Measurements from ENCODE around the gene PPIL4. TPM values are rescaled to one million over a fixed set of nuclear protein-coding genes. Genes with fewer than 3 reads are reported as not detected.
A peak's percentile ranks its signal among the peaks of the same experiment; 100 is the strongest.

The PPIL4 gene, protein sequence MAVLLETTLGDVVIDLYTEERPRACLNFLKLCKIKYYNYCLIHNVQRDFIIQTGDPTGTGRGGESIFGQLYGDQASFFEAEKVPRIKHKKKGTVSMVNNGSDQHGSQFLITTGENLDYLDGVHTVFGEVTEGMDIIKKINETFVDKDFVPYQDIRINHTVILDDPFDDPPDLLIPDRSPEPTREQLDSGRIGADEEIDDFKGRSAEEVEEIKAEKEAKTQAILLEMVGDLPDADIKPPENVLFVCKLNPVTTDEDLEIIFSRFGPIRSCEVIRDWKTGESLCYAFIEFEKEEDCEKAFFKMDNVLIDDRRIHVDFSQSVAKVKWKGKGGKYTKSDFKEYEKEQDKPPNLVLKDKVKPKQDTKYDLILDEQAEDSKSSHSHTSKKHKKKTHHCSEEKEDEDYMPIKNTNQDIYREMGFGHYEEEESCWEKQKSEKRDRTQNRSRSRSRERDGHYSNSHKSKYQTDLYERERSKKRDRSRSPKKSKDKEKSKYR
- total RNA-seq (2014; rRNA removed; shearing (Covaris generic)) (29.7 and 35.1 TPM in 2 replicates), polyA plus RNA-seq (2016; fragmentation: Nextera tagmentation; extraction: Ambion mirVana) (35.3 and 47.3 TPM in 2 replicates)
- long read RNA-seq, transcript PPIL4-201 (13 exons, 2,232 nt), result major isoform, 17 of 26 reads
- long read RNA-seq, partial matches to known transcripts, result 7 of 26 reads
- long read RNA-seq, other reads (novel, unspliced or antisense), result 2 of 26 reads

- Histone ChIP-seq H3K79me2 (replicated peaks; ENCODE audit: insufficient read depth) (peaks cover 46% of the 10 kb centered on the region), H3K27ac (ENCODE audit: low read depth) (peak within 1 kb of the TSS; percentile 100), H2AFZ (peak within 1 kb of the TSS; percentile 99), H3K36me3 (ENCODE audit: insufficient read depth) (peaks cover 1% of the 10 kb centered on the region; the same call in 1 of the 2 replicates), H3K4me1 (ENCODE audit: insufficient read depth) (peaks cover 7% of the 10 kb centered on the region; the same call in 1 of the 2 replicates), H3K4me2 (peak within 1 kb of the TSS; percentile 99), H4K20me1 (replicated peaks; ENCODE audit: insufficient read depth) (peaks cover 22% of the 10 kb centered on the region; the same call in 1 of the 2 replicates), H3K9me2 (ENCODE audit: insufficient read depth) (no peaks in the 10 kb centered on the region), H3K4me3 (peak within 1 kb of the TSS; percentile 100), H3K27me3 (ENCODE audit: insufficient read depth) (no peaks in the 10 kb centered on the region), H3F3A (replicated peaks; ENCODE audit: low read depth) (peaks cover 10% of the 10 kb centered on the region)
- Mint-ChIP-seq H3K27ac (peak within 1 kb of the TSS; percentile 99), H3K27me3 (ENCODE audit: insufficient read depth, low read depth, poor library complexity) (peaks cover 14% of the 10 kb centered on the region), H3K36me3 (ENCODE audit: low read depth) (no peaks in the 10 kb centered on the region), H3K4me3 (peak within 1 kb of the TSS; percentile 98), H3K4me1 (peaks cover 9% of the 10 kb centered on the region), H3K9me3 (no peaks in the 10 kb centered on the region; the same call in 1 of the 3 replicates)
- ATAC-seq, result peak; percentile 92
- peak; percentile 96 for DNase-seq (ENCODE audit: low spot score)
- TF ChIP-seq, protein P1, sequence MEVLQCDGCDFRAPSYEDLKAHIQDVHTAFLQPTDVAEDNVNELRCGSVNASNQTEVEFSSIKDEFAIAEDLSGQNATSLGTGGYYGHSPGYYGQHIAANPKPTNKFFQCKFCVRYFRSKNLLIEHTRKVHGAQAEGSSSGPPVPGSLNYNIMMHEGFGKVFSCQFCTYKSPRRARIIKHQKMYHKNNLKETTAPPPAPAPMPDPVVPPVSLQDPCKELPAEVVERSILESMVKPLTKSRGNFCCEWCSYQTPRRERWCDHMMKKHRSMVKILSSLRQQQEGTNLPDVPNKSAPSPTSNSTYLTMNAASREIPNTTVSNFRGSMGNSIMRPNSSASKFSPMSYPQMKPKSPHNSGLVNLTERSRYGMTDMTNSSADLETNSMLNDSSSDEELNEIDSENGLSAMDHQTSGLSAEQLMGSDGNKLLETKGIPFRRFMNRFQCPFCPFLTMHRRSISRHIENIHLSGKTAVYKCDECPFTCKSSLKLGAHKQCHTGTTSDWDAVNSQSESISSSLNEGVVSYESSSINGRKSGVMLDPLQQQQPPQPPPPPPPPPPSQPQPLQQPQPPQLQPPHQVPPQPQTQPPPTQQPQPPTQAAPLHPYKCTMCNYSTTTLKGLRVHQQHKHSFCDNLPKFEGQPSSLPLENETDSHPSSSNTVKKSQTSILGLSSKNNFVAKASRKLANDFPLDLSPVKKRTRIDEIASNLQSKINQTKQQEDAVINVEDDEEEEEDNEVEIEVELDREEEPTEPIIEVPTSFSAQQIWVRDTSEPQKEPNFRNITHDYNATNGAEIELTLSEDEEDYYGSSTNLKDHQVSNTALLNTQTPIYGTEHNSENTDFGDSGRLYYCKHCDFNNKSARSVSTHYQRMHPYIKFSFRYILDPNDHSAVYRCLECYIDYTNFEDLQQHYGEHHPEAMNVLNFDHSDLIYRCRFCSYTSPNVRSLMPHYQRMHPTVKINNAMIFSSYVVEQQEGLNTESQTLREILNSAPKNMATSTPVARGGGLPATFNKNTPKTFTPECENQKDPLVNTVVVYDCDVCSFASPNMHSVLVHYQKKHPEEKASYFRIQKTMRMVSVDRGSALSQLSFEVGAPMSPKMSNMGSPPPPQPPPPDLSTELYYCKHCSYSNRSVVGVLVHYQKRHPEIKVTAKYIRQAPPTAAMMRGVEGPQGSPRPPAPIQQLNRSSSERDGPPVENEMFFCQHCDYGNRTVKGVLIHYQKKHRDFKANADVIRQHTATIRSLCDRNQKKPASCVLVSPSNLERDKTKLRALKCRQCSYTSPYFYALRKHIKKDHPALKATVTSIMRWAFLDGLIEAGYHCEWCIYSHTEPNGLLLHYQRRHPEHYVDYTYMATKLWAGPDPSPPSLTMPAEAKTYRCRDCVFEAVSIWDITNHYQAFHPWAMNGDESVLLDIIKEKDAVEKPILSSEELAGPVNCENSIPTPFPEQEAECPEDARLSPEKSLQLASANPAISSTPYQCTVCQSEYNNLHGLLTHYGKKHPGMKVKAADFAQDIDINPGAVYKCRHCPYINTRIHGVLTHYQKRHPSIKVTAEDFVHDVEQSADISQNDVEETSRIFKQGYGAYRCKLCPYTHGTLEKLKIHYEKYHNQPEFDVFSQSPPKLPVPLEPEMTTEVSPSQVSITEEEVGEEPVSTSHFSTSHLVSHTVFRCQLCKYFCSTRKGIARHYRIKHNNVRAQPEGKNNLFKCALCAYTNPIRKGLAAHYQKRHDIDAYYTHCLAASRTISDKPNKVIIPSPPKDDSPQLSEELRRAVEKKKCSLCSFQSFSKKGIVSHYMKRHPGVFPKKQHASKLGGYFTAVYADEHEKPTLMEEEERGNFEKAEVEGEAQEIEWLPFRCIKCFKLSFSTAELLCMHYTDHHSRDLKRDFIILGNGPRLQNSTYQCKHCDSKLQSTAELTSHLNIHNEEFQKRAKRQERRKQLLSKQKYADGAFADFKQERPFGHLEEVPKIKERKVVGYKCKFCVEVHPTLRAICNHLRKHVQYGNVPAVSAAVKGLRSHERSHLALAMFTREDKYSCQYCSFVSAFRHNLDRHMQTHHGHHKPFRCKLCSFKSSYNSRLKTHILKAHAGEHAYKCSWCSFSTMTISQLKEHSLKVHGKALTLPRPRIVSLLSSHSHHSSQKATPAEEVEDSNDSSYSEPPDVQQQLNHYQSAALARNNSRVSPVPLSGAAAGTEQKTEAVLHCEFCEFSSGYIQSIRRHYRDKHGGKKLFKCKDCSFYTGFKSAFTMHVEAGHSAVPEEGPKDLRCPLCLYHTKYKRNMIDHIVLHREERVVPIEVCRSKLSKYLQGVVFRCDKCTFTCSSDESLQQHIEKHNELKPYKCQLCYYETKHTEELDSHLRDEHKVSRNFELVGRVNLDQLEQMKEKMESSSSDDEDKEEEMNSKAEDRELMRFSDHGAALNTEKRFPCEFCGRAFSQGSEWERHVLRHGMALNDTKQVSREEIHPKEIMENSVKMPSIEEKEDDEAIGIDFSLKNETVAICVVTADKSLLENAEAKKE (CRISPR knock-in tag; IDR thresholded peaks at IDR 0.05), result no peak
- TF ChIP-seq JUNB (IDR thresholded peaks at IDR 0.05; ENCODE audit: unreplicated experiment) (no peak), ZNF114 (CRISPR knock-in tag; IDR thresholded peaks at IDR 0.05) (no peak), CREB1 (CRISPR knock-in tag; IDR thresholded peaks at IDR 0.05; ENCODE audit: low read depth) (peak; percentile 100), POLR2AphosphoS5 (IDR thresholded peaks at IDR 0.05; ENCODE audit: low read depth) (peak; percentile 88), CTCF (conservative IDR thresholded peaks at IDR 0.05; ENCODE audit: low read depth in 2 of 2) (peak; percentile 65 to 99), EZH2phosphoT487 (IDR thresholded peaks at IDR 0.05; ENCODE audit: unreplicated experiment) (no peak), EZH2 (IDR thresholded peaks at IDR 0.05; ENCODE audit: low read depth, unreplicated experiment) (no peak)
- TF ChIP-seq, protein P2, sequence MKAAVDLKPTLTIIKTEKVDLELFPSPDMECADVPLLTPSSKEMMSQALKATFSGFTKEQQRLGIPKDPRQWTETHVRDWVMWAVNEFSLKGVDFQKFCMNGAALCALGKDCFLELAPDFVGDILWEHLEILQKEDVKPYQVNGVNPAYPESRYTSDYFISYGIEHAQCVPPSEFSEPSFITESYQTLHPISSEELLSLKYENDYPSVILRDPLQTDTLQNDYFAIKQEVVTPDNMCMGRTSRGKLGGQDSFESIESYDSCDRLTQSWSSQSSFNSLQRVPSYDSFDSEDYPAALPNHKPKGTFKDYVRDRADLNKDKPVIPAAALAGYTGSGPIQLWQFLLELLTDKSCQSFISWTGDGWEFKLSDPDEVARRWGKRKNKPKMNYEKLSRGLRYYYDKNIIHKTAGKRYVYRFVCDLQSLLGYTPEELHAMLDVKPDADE (IDR thresholded peaks at IDR 0.05), result peak; percentile 91
- TF ChIP-seq, protein P3, sequence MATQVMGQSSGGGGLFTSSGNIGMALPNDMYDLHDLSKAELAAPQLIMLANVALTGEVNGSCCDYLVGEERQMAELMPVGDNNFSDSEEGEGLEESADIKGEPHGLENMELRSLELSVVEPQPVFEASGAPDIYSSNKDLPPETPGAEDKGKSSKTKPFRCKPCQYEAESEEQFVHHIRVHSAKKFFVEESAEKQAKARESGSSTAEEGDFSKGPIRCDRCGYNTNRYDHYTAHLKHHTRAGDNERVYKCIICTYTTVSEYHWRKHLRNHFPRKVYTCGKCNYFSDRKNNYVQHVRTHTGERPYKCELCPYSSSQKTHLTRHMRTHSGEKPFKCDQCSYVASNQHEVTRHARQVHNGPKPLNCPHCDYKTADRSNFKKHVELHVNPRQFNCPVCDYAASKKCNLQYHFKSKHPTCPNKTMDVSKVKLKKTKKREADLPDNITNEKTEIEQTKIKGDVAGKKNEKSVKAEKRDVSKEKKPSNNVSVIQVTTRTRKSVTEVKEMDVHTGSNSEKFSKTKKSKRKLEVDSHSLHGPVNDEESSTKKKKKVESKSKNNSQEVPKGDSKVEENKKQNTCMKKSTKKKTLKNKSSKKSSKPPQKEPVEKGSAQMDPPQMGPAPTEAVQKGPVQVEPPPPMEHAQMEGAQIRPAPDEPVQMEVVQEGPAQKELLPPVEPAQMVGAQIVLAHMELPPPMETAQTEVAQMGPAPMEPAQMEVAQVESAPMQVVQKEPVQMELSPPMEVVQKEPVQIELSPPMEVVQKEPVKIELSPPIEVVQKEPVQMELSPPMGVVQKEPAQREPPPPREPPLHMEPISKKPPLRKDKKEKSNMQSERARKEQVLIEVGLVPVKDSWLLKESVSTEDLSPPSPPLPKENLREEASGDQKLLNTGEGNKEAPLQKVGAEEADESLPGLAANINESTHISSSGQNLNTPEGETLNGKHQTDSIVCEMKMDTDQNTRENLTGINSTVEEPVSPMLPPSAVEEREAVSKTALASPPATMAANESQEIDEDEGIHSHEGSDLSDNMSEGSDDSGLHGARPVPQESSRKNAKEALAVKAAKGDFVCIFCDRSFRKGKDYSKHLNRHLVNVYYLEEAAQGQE (IDR thresholded peaks at IDR 0.05; ENCODE audit: unreplicated experiment), result no peak
Measured at GRCh38 chr6:149545754-149546471, at the start of gene PPIL4. Gene PPIL4, minus strand, starts transcription at chr6:149546043. Its CDS starts 38 bp downstream, at chr6:149546005.

All from GM23338 (cell line).